Heart left ventricle (tissue), 13 donors: ENCODE measurements around the gene IRS1.
"Not testable (repeated sequence)": the region's sequence is repeated elsewhere in the genome, so short reads cannot be mapped to it uniquely, and the experiment has no call there.

Experiments used
- CTCF ChIP-seq, 12 donors: fragments of 200-600 bp; sonication (generic) in 4 of 12; IDR thresholded peaks; one replicate each; pipeline versions ENCODE4 v1.5.0 to v1.8.0; 2018 to 2022; ENCODE audit warnings: antibody characterized with exemption in 12 of 12, mild to moderate bottlenecking in 5 of 12
- POLR2A ChIP-seq, 2 donors: fragments of 450-650 bp; IDR thresholded peaks; one replicate each; pipeline ENCODE4 v1.6.1; 2017; ENCODE audit warnings: antibody characterized with exemption in 2 of 2, mild to moderate bottlenecking in 2 of 2, moderate library complexity in 2 of 2
- donor health status: ischemic (EF 13 %, LVEDD 7.1; RV severe dilation, severe dysfunction).
- donor health status: DM: no; HTN: yes; CAD: no.
- donor health status: DM: no; HTN: no; CAD: no.
- donor health status: ischemic (EF 25% LVEDD 6.9; RV normal size, moderate dysfunction).
- donor health status: ischemic (EF 25% LVEDD 5.7; RV mildly dilated, moderate dysfunction).
- donor health status: ischemic (EF 35%, LVEDD 5.7; RV mildly dilated, moderate dysfunction).
- donor health status: nonischemic (EF 11% LVEDD 7.7; RV severe dilation, severe dysfunction).
- donor health status: DM: yes; HTN: yes; CAD: no.
- donor health status: PGD.
- donor health status: ischemic (EF 29% LVEDD 5.4; RV normal size, mild dysfunction).
- donor health status: nonischemic (EF 23%, LVEDD 6.1; RV moderate dilation, normal function).

GRCh38 chr2:226843001-226843400, 43.4 kb upstream of the IRS1 start:
- not testable (repeated sequence) for TF ChIP-seq POLR2A, CTCF (IDR thresholded peaks at IDR 0.05)
